Central memory CD8-positive, alpha-beta T cell (primary cell): ENCODE measurements around the gene PSMB4.
A peak's percentile ranks its signal among the peaks of the same experiment; 100 is the strongest.
"Not testable (repeated sequence)": the region's sequence is repeated elsewhere in the genome, so short reads cannot be mapped to it uniquely, and the experiment has no call there.

Experiments used
- ATAC-seq: fragments of 150-1000 bp; cut with Tn5 transposase; replicated peaks from 2 replicates; pipeline ENCODE4 v1.10.0; 2022; ENCODE audit warnings: mild to moderate bottlenecking, moderate FRiP score, moderate number of reproducible peaks; ENCODE audit not compliant: poor library complexity, severe bottlenecking; ENCODE audit errors: extremely low read depth
- DNase-seq, 2 donors: peaks; one replicate each; pipeline ENCODE4 v3.0.0; 2021; ENCODE audit warnings: low spot score in 2 of 2
- H3K27ac Mint-ChIP-seq: one replicate; pipeline ENCODE4 v1.8.0; 2022; ENCODE audit warnings: low read depth, mild to moderate bottlenecking, moderate library complexity, mixed read lengths
- H3K27me3 Mint-ChIP-seq: one replicate; pipeline ENCODE4 v1.8.0; 2022; ENCODE audit warnings: mixed read lengths
- H3K36me3 Mint-ChIP-seq: one replicate; pipeline ENCODE4 v1.8.0; 2022; ENCODE audit warnings: mild to moderate bottlenecking, moderate library complexity, mixed read lengths; ENCODE audit not compliant: insufficient read depth
- H3K4me1 Mint-ChIP-seq: one replicate; pipeline ENCODE4 v1.8.0; 2022; ENCODE audit warnings: mixed read lengths
- H3K4me3 Mint-ChIP-seq: one replicate; pipeline ENCODE4 v1.8.0; 2022; ENCODE audit warnings: mild to moderate bottlenecking, moderate library complexity, mixed read lengths
- H3K9me3 Mint-ChIP-seq: one replicate; pipeline ENCODE4 v1.8.0; 2022; ENCODE audit warnings: mixed read lengths

PSMB4 gene

GRCh38 chr1:151428068-151428467, 28.7 kb downstream of the PSMB4 start:
- peaks cover 60% of the 10 kb centered on the region for H3K36me3 Mint-ChIP-seq

GRCh38 chr1:151433827-151434226, 34.5 kb downstream of the PSMB4 start:
- ATAC-seq, result not testable (repeated sequence)

More at GRCh38 chr1:151428068-151428467, 28.7 kb downstream of the PSMB4 start:
- DNase-seq (no peak), ATAC-seq (no peak)
- no peak overlapping the region for H3K4me3 Mint-ChIP-seq
- H3K27ac Mint-ChIP-seq, result no peak overlapping the region
- H3K27me3 Mint-ChIP-seq, result no peaks in the 10 kb centered on the region
- no peaks in the 10 kb centered on the region for H3K9me3 Mint-ChIP-seq
- H3K4me1 Mint-ChIP-seq, result no peaks in the 10 kb centered on the region

GRCh38 chr1:151435174-151435573, 35.8 kb downstream of the PSMB4 start:
- Mint-ChIP-seq H3K27me3 (no peaks in the 10 kb centered on the region), H3K4me1 (peaks cover 39% of the 10 kb centered on the region), H3K36me3 (peaks cover 19% of the 10 kb centered on the region), H3K9me3 (no peaks in the 10 kb centered on the region), H3K27ac (peak overlapping the region; percentile 57), H3K4me3 (no peak overlapping the region)
- ATAC-seq (no peak), DNase-seq (no peak)

More at GRCh38 chr1:151433827-151434226, 34.5 kb downstream of the PSMB4 start:
- not testable (repeated sequence) for H3K27me3 Mint-ChIP-seq, DNase-seq, H3K4me3 Mint-ChIP-seq, H3K9me3 Mint-ChIP-seq, H3K27ac Mint-ChIP-seq
- peaks cover 23% of the 10 kb centered on the region for H3K36me3 Mint-ChIP-seq
- H3K4me1 Mint-ChIP-seq, result peaks cover 30% of the 10 kb centered on the region

GRCh38 chr1:151436985-151437384, 37.6 kb downstream of the PSMB4 start:
- Mint-ChIP-seq H3K4me3 (peak overlapping the region; percentile 11), H3K9me3 (no peaks in the 10 kb centered on the region), H3K36me3 (peaks cover 26% of the 10 kb centered on the region), H3K27ac (no peak overlapping the region), H3K27me3 (no peaks in the 10 kb centered on the region), H3K4me1 (peaks cover 51% of the 10 kb centered on the region)
- peak; percentile 87 for ATAC-seq
- DNase-seq, result no peak

- peaks cover 51% of the 10 kb centered on the region for H3K4me1 Mint-ChIP-seq
- not testable (repeated sequence) for DNase-seq, H3K27ac Mint-ChIP-seq, ATAC-seq, H3K9me3 Mint-ChIP-seq, H3K27me3 Mint-ChIP-seq, H3K4me3 Mint-ChIP-seq
- H3K36me3 Mint-ChIP-seq, result peaks cover 26% of the 10 kb centered on the region
These were observed 38.0 kb downstream of the PSMB4 start for GRCh38 chr1:151437396-151437795.

GRCh38 chr1:151443846-151444782, 44.7 kb downstream of the PSMB4 start:
- H3K27ac Mint-ChIP-seq, result peak overlapping the region; percentile 44
- peaks cover 20% of the 10 kb centered on the region for H3K36me3 Mint-ChIP-seq
- H3K27me3 Mint-ChIP-seq, result no peaks in the 10 kb centered on the region
- ATAC-seq, result peak; percentile 97
- peaks cover 41% of the 10 kb centered on the region for H3K4me1 Mint-ChIP-seq
- peak; percentile 45 to 65 for DNase-seq
- no peaks in the 10 kb centered on the region for H3K9me3 Mint-ChIP-seq
- H3K4me3 Mint-ChIP-seq, result no peak overlapping the region

- H3K4me1 Mint-ChIP-seq, result peaks cover 38% of the 10 kb centered on the region
- peak overlapping the region; percentile 44 for H3K27ac Mint-ChIP-seq
- H3K27me3 Mint-ChIP-seq, result no peaks in the 10 kb centered on the region
- peaks cover 16% of the 10 kb centered on the region for H3K36me3 Mint-ChIP-seq
- no peaks in the 10 kb centered on the region for H3K9me3 Mint-ChIP-seq
- DNase-seq (no peak), ATAC-seq (no peak)
- H3K4me3 Mint-ChIP-seq, result no peak overlapping the region
These were observed 45.4 kb downstream of the PSMB4 start for GRCh38 chr1:151444783-151445177.

GRCh38 chr1:151447696-151448095, 48.3 kb downstream of the PSMB4 start:
- no peak for DNase-seq
- H3K27me3 Mint-ChIP-seq, result no peaks in the 10 kb centered on the region

More at GRCh38 chr1:151447696-151448095, 48.3 kb downstream of the PSMB4 start:
- Mint-ChIP-seq H3K27ac (peak overlapping the region; percentile 29), H3K4me3 (no peak overlapping the region), H3K4me1 (peaks cover 26% of the 10 kb centered on the region), H3K36me3 (peaks cover 9% of the 10 kb centered on the region), H3K9me3 (no peaks in the 10 kb centered on the region)
- ATAC-seq, result no peak
